ENCODE results near the gene TMC8.

- TF ChIP-seq GATA2 (IDR thresholded peaks at IDR 0.05; ENCODE audit: low read depth, low read length) (no peak), GATA3 (IDR thresholded peaks at IDR 0.05; ENCODE audit: low read depth, low read length) (no peak)
Observed at GRCh38 chr17:78133971-78134898, 3.7 kb downstream of the TMC8 start.
